Panc1 (cell line): ENCODE results near the gene TMC8. TPM values are rescaled to one million over a fixed set of nuclear protein-coding genes. Genes with fewer than 3 reads are reported as not detected.

Experiments used
- ATAC-seq: fragments of 200-7000 bp; cut with Tn5 transposase; 2 replicates; pipeline ENCODE4 v1.9.1; 2020; ENCODE audit warnings: mild to moderate bottlenecking, moderate library complexity
- BruUV-seq: library from RNA; stranded (reverse); fragments of 400-500 nt; replicated peaks from 2 replicates; lab custom pipeline; 2021; lab: Mats Ljungman, UMichigan
- CTCF ChIA-PET: fragments of 300-600 bp; sonication (Branson Sonifier 250); formaldehyde crosslinking; loops from one replicate; lab custom pipeline; 2022; ENCODE audit warnings: antibody characterized with exemption; lab: Charles Lee
- POLR2A ChIA-PET: fragments of 300-600 bp; sonication (Branson Sonifier 250); formaldehyde crosslinking; loops from one replicate; lab custom pipeline; 2022; ENCODE audit warnings: antibody characterized with exemption; lab: Charles Lee
- DNase-seq: peaks from one replicate; pipeline ENCODE4 v3.0.0-alpha.2; 2010; ENCODE audit warnings: low read depth, low spot score
- H3K27ac ChIP-seq: 2 replicates; pipeline ENCODE4 v1.5.1; 2011; ENCODE audit warnings: mild to moderate bottlenecking, low read length, inconsistent platforms
- H3K27me3 ChIP-seq: fragments of 200-500 bp; sonication (Bioruptor generic); 2 replicates; pipeline ENCODE4 v1.6.0; 2014; ENCODE audit warnings: low read length, inconsistent platforms; ENCODE audit not compliant: control insufficient read depth, insufficient read depth
- H3K36me3 ChIP-seq: fragments of 200-500 bp; sonication (Bioruptor generic); 2 replicates; pipeline ENCODE4 v1.5.1; 2014; ENCODE audit warnings: inconsistent platforms, mild to moderate bottlenecking, low read length, moderate library complexity; ENCODE audit not compliant: control insufficient read depth, insufficient read depth
- H3K4me1 ChIP-seq: 2 replicates; pipeline ENCODE4 v1.5.1; 2011; ENCODE audit warnings: inconsistent platforms, mild to moderate bottlenecking, low read length, moderate library complexity; ENCODE audit not compliant: control insufficient read depth, insufficient read depth
- H3K4me3 ChIP-seq, 2 experiments: 2 replicates each; pipeline ENCODE4 v1.5.1; 2011 to 2012; ENCODE audit warnings: low read depth in 2 of 2, low read length in 2 of 2, mild to moderate bottlenecking in 2 of 2, inconsistent platforms in 1 of 2, moderate library complexity in 1 of 2
- H3K9me3 ChIP-seq: fragments of 200-500 bp; sonication (Bioruptor generic); 2 replicates; pipeline ENCODE4 v1.5.1; 2014; ENCODE audit warnings: low read depth, mild to moderate bottlenecking, inconsistent platforms, low read length, moderate library complexity; ENCODE audit not compliant: control insufficient read depth, insufficient read depth
- CTCF ChIP-seq: fragments of 450-650 bp; IDR thresholded peaks from 2 replicates; pipeline ENCODE4 v1.5.1; 2017; ENCODE audit warnings: mild to moderate bottlenecking
- POLR2AphosphoS5 ChIP-seq: IDR thresholded peaks from 2 replicates; pipeline ENCODE4 v1.6.1; 2012; ENCODE audit warnings: mild to moderate bottlenecking, low read depth, low read length, moderate library complexity
- SIN3A ChIP-seq: IDR thresholded peaks from 2 replicates; pipeline ENCODE4 v1.6.1; 2012; ENCODE audit warnings: low read depth, mild to moderate bottlenecking, low read length, moderate library complexity, borderline replicate concordance; ENCODE audit not compliant: insufficient read depth
- TCF7L2 ChIP-seq: IDR thresholded peaks from 2 replicates; pipeline ENCODE4 v1.6.1; 2011; ENCODE audit warnings: mild to moderate bottlenecking, low read depth, low read length, inconsistent platforms
- in situ Hi-C: cut with HindIII; loops from 2 replicates; pipeline ENCODE4 v1.10.0; 2016; ENCODE audit warnings: low sequenced_read_pairs, low pct_unique_long_range_greater_than_20kb
- intact Hi-C: fragments of 100-400 bp; cut with micrococcal nuclease; formaldehyde crosslinking; loops from one replicate; pipeline ENCODE4 v1.10.0; 2022; ENCODE audit not compliant: unreplicated experiment
- total RNA-seq: library from RNA; stranded (reverse); gene quantifications from one replicate; pipeline ENCODE4 v1.2.1, GENCODE V29; 2021; ENCODE audit not compliant: unreplicated experiment
- TF ChIP-seq, protein P1 (sequence below), 2 experiments: IDR thresholded peaks; 2 replicates each; pipeline ENCODE4 v1.6.1; 2011 to 2012; ENCODE audit warnings: low read depth in 2 of 2, control low read depth in 1 of 2, low read length in 1 of 2, mild to moderate bottlenecking in 1 of 2, moderate library complexity in 1 of 2; ENCODE audit not compliant: insufficient read depth in 1 of 2

The TMC8 gene
- total RNA-seq, 1 experiment from 2014 or later: 1.4 TPM

DNA sequence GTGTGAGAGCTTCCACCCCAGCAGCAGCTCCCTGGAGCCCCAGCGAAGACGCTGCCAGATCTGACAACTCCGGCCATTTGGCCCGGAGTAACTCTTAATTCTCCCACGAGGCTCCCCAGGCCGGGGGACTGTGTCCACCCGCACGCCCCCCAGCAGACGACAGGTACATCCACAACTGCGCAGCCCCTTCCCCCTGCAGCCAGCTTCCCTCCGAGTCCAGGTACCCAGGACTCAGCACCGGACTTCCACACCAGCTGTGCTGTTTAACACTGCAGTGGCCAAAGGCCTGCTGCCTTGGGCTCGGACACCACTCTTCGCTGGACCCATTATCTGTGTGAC lies 45.0 kb downstream of the TMC8 start:
- no peak overlapping the region for H3K4me3 ChIP-seq
- no peaks in the 10 kb centered on the region for H3K27me3 ChIP-seq
- POLR2A ChIA-PET: interaction anchor here (0.5 to 0.6 kb wide), 3 partner anchors 8 to 521 kb away, joined by 3 to 7 read pairs (median 7); no protein-coding TSS in a partner anchor
- intact Hi-C loops (loop anchor here (5.0 kb wide), 1 partner anchor 63 kb away; no protein-coding TSS in a partner anchor), in situ Hi-C loops (no loop called here)
- DNase-seq (no peak), ATAC-seq (no peak)
- no TSS peak for BruUV-seq
- 0 out of 2 replicates have a peak overlapping the region, but pooled peaks have one; percentile 37 for H3K27ac ChIP-seq
- TF ChIP-seq SIN3A: no peak
- TF ChIP-seq TCF7L2: no peak
- TF ChIP-seq POLR2AphosphoS5: no peak
- TF ChIP-seq, protein P1, sequence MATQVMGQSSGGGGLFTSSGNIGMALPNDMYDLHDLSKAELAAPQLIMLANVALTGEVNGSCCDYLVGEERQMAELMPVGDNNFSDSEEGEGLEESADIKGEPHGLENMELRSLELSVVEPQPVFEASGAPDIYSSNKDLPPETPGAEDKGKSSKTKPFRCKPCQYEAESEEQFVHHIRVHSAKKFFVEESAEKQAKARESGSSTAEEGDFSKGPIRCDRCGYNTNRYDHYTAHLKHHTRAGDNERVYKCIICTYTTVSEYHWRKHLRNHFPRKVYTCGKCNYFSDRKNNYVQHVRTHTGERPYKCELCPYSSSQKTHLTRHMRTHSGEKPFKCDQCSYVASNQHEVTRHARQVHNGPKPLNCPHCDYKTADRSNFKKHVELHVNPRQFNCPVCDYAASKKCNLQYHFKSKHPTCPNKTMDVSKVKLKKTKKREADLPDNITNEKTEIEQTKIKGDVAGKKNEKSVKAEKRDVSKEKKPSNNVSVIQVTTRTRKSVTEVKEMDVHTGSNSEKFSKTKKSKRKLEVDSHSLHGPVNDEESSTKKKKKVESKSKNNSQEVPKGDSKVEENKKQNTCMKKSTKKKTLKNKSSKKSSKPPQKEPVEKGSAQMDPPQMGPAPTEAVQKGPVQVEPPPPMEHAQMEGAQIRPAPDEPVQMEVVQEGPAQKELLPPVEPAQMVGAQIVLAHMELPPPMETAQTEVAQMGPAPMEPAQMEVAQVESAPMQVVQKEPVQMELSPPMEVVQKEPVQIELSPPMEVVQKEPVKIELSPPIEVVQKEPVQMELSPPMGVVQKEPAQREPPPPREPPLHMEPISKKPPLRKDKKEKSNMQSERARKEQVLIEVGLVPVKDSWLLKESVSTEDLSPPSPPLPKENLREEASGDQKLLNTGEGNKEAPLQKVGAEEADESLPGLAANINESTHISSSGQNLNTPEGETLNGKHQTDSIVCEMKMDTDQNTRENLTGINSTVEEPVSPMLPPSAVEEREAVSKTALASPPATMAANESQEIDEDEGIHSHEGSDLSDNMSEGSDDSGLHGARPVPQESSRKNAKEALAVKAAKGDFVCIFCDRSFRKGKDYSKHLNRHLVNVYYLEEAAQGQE (IDR thresholded peaks at IDR 0.05; ENCODE audit: insufficient read depth in 1 of 2, low read depth in 2 of 2, low read length in 1 of 2): no peak
- TF ChIP-seq CTCF: no peak
- H3K4me1 ChIP-seq: peaks cover 56% of the 10 kb centered on the region
- peaks cover 3% of the 10 kb centered on the region for H3K36me3 ChIP-seq
- H3K9me3 ChIP-seq: no peaks in the 10 kb centered on the region
- CTCF ChIA-PET: interaction anchor here (0.7 kb wide), 1 partner anchor 87 kb away, joined by 3 read pairs; no protein-coding TSS in a partner anchor

- peak; percentile 67 for ATAC-seq
- peaks cover 3% of the 10 kb centered on the region; the same call in 1 of the 2 replicates for H3K36me3 ChIP-seq
- no peak overlapping the region for H3K4me3 ChIP-seq
- BruUV-seq: no TSS peak
- DNase-seq: no peak
- H3K27ac ChIP-seq: peak overlapping the region; percentile 24; the same call in 1 of the 2 replicates
- CTCF ChIA-PET: interaction anchor here (0.7 to 1.1 kb wide), 4 partner anchors 9 to 156 kb away, joined by 4 to 5 read pairs (median 4); partner anchors contain the start of gene TK1
- no peaks in the 10 kb centered on the region for H3K27me3 ChIP-seq
- TF ChIP-seq TCF7L2 (no peak), POLR2AphosphoS5 (peak; percentile 65), CTCF (peak; percentile 99), SIN3A (no peak)
- TF ChIP-seq, protein P1 (IDR thresholded peaks at IDR 0.05; ENCODE audit: insufficient read depth in 1 of 2, low read depth in 2 of 2, low read length in 1 of 2): no peak
- POLR2A ChIA-PET: no interaction called here
- in situ Hi-C loops: no loop called here
- H3K4me1 ChIP-seq: peaks cover 47% of the 10 kb centered on the region
- no peaks in the 10 kb centered on the region for H3K9me3 ChIP-seq
- intact Hi-C loops: loop anchor here (5.0 kb wide), 1 partner anchor 64 kb away; no protein-coding TSS in a partner anchor
These were observed 46.0 kb downstream of the TMC8 start for GRCh38 chr17:78176548-78177025.
